DMS153 (cell line): ENCODE data around the gene SUCNR1.
A peak's percentile ranks its signal among the peaks of the same experiment; 100 is the strongest.
"Not testable (repeated sequence)": the region's sequence is repeated elsewhere in the genome, so short reads cannot be mapped to it uniquely, and the experiment has no call there.

Experiments
- DNase-seq: peaks from one replicate; lab custom pipeline; 2025; lab: John Stamatoyannopoulos, UW

The SUCNR1 gene

GRCh38 chr3:151871639-151872468, 1.6 kb upstream of the SUCNR1 start:
- DNase-seq = no peak

DNA sequence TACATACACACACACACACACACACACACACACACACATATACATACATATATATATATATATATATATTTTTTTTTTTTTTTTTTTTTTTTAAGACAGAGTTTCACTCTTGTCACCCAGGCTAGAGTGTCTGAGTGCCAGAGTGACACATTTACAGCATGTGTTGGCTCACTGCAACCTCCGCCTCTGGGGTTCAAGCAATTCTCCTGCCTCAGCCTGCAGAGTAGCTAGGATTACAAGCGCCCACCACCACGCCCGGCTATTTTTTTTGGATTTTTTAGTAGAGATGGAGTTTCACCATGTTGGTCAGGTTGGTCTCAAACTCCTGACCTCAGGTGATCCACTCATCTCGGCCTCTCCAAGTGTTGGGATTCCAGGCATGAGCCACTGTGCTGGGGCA, 636 bp downstream of the SUCNR1 start:
- DNase-seq = not testable (repeated sequence)

GRCh38 chr3:151875759-151876158, 2.3 kb downstream of the SUCNR1 start:
- no peak for DNase-seq

GRCh38 chr3:151877269-151877668, 3.8 kb downstream of the SUCNR1 start:
- DNase-seq = no peak

- no peak for DNase-seq
Measured at GRCh38 chr3:151878465-151878864, 5.0 kb downstream of the SUCNR1 start.

DNA sequence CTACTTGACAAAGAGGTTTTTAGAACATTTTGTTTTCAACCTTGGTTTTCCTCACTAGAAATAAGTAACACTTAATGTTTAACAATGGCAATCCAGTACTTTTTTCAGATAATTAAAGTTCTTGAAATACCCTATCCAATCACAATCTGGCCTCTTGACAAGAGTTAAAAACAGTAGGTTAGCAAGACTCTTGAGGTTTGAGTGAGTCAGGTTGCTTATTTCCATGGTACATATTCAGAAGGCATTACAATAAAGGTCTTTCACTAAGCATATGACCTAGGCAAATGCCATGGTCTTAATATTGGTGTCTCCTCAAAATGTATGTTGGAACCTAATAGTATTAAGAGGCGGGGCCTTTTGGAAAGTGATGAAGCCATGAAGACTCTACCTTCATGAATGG, 5.6 kb downstream of the SUCNR1 start:
- no peak for DNase-seq

DNA sequence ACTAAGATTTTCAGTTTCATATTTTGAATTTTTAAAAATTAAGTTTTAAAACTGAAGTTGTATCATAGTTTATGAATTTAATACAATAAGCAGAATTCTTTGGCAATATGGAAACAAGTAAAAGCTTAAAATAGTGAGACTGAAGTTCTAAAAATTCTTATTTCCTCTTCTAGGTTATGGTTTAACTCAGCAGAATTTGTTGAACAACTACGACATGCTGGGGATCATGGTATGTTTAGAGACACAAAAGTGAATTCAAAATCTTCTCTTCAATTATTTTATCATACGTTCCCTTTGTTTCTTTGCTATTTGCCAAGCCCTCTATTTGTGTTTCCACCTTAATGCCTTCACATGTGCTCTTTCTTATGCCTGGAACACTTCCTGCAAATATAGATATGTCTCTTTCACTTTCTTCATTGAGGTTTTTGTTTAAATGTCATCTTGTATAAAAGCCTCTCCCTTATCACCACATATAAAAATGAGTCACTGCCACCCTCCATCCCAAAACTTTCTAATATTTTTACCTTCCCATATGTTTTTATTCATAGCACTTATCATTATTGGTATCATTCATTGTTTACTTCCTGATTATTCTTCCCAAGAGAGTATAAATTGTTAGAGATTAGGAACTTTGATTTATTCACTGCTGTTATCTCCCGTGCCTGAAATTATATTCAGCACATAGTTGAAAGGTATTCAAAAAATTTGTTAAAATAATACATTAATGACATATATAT, 6.4 kb downstream of the SUCNR1 start:
- DNase-seq = no peak

- no peak for DNase-seq
Measured at GRCh38 chr3:151880416-151880690, 6.9 kb downstream of the SUCNR1 start.

DNA sequence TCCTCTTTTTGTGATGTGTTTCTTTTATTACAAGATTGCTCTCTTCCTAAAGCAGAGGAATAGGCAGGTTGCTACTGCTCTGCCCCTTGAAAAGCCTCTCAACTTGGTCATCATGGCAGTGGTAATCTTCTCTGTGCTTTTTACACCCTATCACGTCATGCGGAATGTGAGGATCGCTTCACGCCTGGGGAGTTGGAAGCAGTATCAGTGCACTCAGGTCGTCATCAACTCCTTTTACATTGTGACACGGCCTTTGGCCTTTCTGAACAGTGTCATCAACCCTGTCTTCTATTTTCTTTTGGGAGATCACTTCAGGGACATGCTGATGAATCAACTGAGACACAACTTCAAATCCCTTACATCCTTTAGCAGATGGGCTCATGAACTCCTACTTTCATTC, 7.7 kb downstream of the SUCNR1 start:
- no peak for DNase-seq

- not testable (repeated sequence) for DNase-seq
Measured at GRCh38 chr3:151885397-151885796, 12.0 kb downstream of the SUCNR1 start.

DNA sequence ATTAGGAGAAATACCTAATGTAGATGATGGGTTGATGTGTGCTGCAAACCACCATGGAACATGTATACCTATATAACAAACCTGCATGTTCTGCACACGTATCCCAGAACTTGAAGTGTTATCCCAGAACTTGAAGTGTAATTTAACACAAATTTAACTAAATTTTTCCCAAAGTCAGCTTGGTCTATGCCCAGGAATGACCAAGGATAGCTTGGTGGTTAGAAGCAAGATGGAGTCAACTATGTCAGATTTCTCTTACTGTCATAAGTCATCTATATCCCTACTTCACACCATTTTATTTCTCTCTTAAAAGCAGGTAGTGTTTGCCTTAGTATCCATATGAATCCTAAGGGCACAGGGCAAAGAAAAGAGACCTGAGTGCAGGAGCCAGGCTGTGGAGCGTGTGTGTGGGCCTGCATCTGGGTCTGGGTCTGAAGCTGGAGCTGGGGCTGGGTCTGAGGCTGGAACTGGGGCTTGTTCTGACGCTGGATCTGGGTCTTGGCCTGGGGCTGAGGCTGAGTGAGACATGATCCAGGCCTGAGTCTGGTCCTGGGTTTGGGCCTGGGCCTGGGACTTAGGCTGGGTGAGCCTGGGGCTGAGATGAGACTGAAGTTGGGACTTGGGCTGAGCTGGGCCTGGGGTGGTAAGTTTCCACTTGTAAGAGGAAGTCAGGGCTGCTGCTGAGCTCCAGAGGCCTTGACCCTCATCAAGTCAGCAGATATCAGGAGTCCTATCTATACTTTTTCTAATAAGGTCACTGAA, 14.2 kb downstream of the SUCNR1 start:
- DNase-seq = not testable (repeated sequence)

- DNase-seq = peak; percentile 67
Measured at GRCh38 chr3:151890721-151891141, 17.3 kb downstream of the SUCNR1 start.

GRCh38 chr3:151891721-151892120, 18.3 kb downstream of the SUCNR1 start:
- DNase-seq = no peak

GRCh38 chr3:151894219-151894618, 20.8 kb downstream of the SUCNR1 start:
- DNase-seq = no peak

GRCh38 chr3:151895478-151896241, 22.2 kb downstream of the SUCNR1 start:
- DNase-seq = no peak

- no peak for DNase-seq
Measured at GRCh38 chr3:151896246-151897012, 23.0 kb downstream of the SUCNR1 start.

GRCh38 chr3:151898121-151898520, 24.7 kb downstream of the SUCNR1 start:
- not testable (repeated sequence) for DNase-seq

DNA sequence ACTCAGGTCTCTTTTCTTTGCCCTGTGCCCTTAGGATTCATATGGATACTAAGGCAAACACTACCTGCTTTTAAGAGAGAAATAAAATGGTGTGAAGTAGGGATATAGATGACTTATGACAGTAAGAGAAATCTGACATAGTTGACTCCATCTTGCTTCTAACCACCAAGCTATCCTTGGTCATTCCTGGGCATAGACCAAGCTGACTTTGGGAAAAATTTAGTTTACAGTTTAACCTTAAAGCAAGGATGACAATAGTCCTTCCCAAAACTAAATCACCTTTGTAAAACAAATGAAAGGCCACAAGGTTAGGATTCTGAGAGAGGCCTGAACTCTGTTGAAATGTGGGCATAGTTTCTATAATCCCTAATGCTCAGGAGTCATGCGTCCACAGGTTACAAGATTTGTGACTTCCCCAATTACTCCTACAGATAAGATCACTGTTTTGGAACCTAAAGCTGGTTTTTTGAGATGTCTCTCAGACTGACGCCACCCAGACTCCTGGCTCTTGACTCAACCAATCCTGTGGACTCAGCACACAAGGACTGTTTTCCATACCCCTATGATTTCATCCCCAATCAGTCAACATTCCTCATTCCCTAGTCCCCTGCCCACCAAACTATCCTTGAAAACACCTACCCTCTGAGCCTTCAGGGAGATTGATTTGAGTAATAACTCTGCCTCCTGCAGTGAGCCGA, 25.3 kb downstream of the SUCNR1 start:
- not testable (repeated sequence) for DNase-seq

DNA sequence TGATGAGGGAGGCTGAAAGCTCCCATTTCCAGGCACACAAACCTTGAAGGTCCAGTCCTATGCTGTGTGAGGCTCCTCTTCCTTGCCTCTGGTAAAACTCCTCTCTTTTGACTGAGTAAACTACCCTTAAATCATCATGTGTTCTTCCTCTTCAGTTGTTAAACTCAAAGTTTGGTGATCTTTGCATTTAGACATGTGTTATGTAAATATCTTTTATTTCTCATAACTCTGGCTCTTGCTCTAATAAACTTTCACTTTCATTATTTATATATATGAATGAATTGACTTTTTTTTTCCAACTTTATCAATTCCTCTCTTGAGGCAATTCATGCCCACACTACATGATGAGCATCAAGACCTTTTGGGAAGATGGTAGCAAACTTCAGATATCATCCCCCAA, 26.6 kb downstream of the SUCNR1 start:
- DNase-seq = no peak

GRCh38 chr3:151900460-151900859, 27.0 kb downstream of the SUCNR1 start:
- no peak for DNase-seq
